ENCODE results near the gene CCDC146. TPM values are rescaled to one million over a fixed set of nuclear protein-coding genes. Genes with fewer than 3 reads are reported as not detected.
A peak's percentile ranks its signal among the peaks of the same experiment; 100 is the strongest.
"Not testable (repeated sequence)": the region's sequence is repeated elsewhere in the genome, so short reads cannot be mapped to it uniquely, and the experiment has no call there.

Gene CCDC146
- total RNA-seq, 1 experiment from 2014 or later, result 0.70 TPM

DNA sequence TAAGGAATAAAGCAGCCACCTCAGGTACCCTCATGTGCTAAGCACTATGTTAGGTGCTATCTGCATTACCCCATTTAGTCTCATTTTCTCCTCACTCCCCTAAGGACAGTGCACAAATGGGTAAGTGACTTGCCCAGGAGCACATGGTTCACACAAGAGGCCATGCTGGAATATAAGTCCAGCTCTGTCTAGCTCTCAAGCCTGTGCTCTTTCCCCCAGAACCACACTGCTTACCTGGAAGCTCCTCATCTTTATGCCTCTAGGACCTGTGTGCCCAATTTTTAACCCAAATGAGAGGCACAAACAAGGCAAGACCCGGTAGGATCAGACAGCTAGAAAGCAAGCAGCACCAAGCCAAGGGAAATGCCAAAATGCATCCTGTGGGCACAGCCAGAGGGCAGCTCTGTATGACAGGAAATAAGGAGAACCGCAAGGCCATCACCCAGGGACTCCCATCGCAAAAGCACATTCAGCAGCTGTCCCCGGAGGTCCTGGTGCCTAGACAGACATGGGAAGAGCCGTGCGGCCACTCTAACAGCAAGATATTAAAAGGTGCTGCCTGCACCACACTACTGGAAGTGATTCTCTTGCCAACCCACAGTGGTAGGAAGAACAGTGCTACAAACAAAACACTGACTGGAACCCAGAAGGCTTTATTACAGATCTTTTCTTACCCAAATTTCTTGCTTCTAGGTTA, 205.7 kb downstream of the CCDC146 start:
- DNase-seq (ENCODE audit: low spot score), result peak; percentile 85

DNA sequence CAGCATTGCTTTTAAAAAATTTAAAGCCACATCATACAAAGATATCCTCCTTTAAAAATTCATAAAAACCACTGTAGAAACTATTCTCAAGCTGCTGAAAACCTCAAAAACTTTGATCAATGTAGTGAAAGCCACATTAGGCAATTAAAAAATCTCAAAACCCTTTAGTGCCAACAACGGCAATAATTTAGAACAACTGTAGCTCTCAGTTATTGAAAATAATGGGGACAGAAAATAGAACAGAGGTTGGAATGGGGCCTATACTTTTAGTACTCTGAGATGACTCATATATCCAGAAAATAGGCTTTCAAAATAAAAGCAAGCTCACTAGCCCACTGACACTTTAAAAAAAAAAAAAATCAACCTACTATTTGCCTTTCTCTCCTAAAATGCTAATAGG, 206.3 kb downstream of the CCDC146 start:
- DNase-seq (ENCODE audit: low spot score), result peak; percentile 30

DNA sequence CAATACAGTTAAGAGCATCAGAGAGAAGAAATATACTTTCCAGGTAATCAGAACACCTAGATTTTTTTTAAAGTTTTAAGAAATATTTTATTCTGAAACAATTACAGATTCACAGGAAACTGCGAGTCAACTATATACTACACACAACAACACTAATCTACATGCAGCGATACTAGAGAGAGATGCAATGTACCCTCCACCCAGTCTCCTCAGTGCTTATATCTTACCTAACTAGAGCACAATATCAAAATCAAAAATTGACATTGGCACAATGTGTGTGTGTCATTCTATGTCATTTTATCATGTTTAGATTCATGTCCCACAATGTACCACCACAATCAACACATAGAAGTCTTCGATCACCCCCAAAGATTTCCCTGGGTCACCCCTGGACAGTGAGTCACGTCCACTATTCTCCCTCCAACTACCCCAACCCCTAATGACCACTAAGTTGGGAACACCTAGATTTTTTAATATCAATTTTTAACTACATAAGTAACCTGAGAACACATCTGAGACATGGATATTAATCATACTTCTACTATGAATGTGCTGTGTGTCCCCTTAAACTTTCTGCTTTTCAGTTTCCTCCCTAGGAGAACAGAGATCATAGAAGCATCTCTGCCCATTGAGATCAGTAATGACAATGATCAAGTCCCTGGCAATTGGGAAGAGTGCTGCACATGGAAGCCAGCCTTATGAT, 207.2 kb downstream of the CCDC146 start:
- DNase-seq (ENCODE audit: low spot score), result no peak

DNA sequence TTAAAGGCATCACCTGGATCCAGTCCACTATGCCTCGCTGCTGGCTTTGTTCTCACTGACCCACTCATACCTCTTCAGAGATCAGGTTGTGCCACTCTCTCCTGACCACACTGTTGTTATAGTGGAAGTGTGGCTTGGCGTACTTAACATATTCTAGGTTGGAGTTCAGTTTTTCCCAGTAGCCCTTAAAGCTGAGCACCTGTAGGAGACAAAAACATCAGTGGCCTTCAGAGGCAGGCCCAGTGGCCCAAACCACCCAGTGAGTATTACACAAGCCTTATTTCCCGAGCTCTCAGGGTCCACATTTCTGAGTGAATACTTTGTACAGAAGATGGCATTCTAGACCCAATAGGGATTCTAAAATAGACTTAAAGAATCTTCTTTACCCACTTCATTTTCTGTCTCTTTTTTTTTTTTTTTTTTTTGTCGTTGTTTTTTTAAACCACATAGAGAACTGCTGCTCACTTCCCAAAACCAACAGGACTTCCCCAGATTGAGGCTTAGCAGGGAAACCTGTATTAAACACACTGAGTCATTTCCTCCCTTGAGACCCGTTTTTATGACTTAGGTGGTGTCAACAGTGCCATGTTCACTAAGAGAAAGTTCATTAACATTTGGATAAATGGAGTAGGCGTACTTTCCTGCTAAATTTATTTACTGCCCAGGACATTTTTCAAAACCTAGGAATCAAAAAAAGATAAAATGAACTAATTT, 207.9 kb downstream of the CCDC146 start:
- peak; percentile 81 for DNase-seq (ENCODE audit: low spot score)

DNA sequence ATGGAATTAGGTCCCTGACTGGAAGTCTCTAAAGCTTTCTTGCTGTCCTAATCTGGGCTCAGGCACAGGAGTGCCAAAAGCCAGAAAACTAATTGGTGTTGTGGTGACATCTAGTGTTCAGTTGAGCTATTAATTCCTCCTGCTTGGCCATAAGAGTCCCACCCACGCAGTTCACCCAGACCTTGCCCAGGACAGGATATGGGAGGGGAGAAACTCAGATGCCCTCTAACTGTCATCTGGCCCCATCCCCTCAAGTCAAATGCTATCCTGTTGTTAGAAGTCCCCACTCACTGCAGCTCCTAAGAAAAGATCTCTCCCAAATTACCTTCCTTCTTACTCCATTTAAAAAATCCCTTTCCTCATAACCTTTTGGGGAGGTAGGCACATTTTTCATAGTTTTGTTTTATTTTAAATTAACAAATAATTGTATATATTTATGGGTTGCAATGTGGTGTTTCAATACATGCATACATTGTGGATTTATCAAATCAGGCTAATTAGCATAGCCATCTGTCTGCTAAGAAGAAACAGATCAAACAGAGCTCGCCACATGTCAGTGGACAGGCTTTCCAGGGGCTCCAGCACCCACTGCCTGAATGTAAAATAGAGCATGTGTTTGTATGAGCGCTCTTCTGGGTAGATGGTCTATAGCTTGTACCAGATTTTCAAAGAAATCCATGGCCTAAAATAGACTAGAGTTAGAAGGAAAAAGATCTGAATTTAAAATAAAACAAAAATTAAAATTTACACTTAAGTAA, 209.7 kb downstream of the CCDC146 start:
- DNase-seq (ENCODE audit: low spot score), result peak; percentile 93

DNA sequence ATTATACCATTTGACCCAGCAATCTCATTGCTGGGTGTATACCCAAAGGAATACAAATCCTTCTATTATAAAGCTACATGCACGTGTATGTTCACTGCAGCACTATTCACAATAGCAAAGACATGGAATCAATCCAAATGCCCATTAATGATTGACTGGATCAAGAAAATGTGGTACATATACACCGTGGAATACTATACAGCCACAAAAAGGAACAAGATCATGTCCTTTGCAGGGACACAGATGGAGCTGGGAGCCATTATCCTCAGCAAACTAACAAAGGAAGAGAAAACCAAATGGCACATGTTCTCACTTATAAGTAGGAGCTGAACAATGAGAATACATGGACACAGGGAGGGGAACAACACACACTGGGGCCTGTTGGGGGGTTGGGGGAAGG, 211.6 kb downstream of the CCDC146 start:
- DNase-seq (ENCODE audit: low spot score), result not testable (repeated sequence)

DNA sequence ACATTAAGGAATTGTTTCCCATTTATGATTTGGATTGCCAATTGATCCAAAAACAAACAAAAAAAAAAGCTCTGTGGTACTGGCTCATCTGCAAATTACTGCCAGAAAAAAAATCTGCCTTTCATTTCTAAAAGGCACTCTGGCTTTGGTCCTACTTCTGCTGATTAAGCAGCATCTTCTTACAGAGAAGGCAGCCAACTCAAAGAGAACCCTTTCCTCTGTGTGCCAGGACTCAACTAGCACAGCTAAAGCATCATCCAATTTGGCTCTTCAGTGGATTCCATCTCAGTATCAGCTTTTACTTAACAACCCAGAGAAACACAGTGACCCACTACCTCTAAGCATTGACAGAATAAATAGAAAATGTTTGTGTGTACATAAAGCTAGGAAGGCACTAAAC, 213.2 kb downstream of the CCDC146 start:
- no peak for DNase-seq (ENCODE audit: low spot score)

DNA sequence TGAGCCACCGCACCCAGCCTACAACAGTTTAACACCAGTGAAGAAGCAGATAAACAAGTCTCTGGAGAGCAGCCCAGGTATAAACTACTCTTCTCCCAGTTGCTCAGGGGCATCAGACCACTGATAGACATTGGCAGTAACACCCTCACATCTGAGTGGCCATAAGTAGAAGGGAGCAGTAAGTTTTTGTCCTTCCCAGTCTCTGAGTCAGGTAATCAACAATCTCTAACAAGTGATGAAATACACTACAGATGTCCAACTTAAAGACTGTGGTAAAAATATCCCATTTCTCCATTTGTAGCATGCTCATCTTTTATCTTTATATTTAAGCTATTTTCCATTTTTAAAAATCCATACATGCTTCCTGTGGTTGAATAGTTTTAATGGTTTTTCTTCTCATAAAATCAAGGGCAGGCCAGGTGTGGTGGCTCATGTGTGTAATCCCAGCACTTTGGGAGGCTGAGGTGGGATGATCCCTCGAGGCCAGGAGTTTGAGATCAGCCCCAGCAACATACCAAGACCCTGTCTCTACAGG, 215.1 kb downstream of the CCDC146 start:
- DNase-seq (ENCODE audit: low spot score), result no peak

DNA sequence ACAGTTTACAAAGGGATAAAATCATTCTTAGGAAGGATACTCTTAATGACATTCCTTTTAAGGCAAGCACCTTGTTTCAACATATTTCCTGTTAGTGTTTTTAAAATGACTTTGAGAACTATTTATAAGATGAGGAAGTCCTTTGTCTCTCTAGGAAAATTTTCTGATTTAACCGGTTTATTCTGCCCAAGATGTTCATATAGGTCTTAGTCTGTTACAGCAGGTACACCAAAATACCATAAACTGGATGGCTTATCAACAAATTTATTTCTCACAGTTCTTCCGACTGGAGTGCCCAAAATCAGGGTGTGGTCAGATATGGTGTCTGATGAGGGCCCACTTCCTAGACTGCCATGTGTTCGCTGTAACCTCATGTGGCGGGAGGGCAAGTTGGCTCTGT, 215.8 kb downstream of the CCDC146 start:
- no peak for DNase-seq (ENCODE audit: low spot score)

DNA sequence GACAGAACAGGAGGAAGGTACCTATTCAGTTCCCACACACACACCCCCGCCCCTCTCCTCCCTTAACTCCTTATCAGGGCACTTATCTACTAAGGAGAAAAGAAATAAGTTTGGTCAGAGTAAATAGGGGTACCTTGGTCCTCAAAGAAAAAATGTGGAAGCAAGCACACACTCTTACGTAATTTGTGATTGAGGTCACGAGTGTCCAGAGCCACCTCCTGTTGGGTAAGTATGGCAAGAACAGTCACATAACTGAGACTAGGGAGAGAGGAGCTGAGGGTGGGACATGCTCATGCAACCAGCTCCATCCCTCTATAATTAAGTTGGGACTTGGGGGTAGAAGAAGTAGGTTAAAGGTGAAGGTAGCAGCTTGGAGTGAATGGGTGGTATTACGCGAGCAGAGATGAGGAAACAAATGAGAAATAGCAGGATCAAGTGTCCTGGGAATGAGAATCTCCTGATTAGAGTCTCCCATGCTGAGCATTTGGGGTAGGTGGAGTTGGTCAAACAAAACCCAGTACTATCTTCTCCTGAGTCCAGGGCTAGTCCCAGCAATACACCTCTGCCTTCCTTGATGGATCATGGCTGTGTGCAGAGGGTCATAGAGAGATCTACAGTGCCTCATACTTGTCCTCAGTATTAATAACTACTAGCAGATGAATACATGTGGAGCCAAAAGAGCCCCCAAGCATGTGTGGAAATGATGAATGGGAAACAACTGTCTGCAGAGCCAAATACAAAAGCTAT, 216.6 kb downstream of the CCDC146 start:
- no peak for DNase-seq (ENCODE audit: low spot score)

DNA sequence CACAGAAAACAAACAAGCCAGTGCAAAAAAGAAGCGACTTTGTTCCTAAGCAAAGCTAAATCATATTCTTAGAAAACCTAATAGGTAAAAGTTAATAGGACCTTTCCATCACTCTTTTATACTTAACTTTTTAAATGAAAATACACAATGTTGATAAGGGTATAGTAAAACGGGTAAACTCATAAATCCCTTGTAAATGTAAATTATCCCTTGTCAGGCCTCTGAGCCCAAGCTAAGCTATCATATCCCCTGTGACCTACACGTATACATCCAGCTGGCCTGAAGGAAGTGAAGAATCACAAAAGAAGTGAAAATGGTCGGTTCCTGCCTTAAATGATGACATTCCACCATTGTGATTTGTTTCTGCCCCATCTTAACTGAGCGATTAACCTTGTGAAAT, 217.3 kb downstream of the CCDC146 start:
- no peak for DNase-seq (ENCODE audit: low spot score)

Other genes starting within 250 kb of the CCDC146 start
- gene SPDYE17, start 90.3 kb upstream of the CCDC146 start, total RNA-seq (2014; rRNA removed; shearing (Covaris generic)), result not detected in 2 replicates
- 0.08 TPM in 1 of 2 replicates, not detected in the other for gene SPDYE18, start 60.1 kb upstream of the CCDC146 start, total RNA-seq (2014; rRNA removed; shearing (Covaris generic))
- gene FGL2, start 77.2 kb downstream of the CCDC146 start, total RNA-seq (2014; rRNA removed; shearing (Covaris generic)), result not detected in 2 replicates

Data from H4 (cell line).